PC-9 (cell line): ENCODE results near the gene EPHA4. TPM values are rescaled to one million over a fixed set of nuclear protein-coding genes. Genes with fewer than 3 reads are reported as not detected.

ENCODE experiments used
- BruUV-seq: library from RNA; stranded (reverse); fragments of 400-500 nt; replicated peaks from 2 replicates; lab custom pipeline; 2021; lab: Mats Ljungman, UMichigan
- CTCF ChIA-PET: fragments of 300-600 bp; sonication (Branson Sonifier 250); formaldehyde crosslinking; loops from one replicate; lab custom pipeline; 2022; ENCODE audit warnings: antibody characterized with exemption; lab: Charles Lee
- POLR2A ChIA-PET: fragments of 300-600 bp; sonication (Branson Sonifier 250); formaldehyde crosslinking; loops from one replicate; lab custom pipeline; 2022; ENCODE audit warnings: antibody characterized with exemption; ENCODE audit not compliant: unreplicated experiment; lab: Charles Lee
- DNase-seq, 2 experiments: peaks; one replicate each; pipeline versions ENCODE4 v3.0.0 to v3.0.0-alpha.2; 2015 to 2022; ENCODE audit warnings: mixed read lengths in 1 of 2
- H2AFZ ChIP-seq: fragments of 200-600 bp; sonication (generic); 2 replicates; pipeline ENCODE4 v1.8.1; 2017; ENCODE audit warnings: antibody characterized with exemption
- H3F3A ChIP-seq: fragments of 200-600 bp; sonication (generic); 2 replicates; pipeline ENCODE4 v1.8.1; 2017; ENCODE audit warnings: antibody characterized with exemption, mild to moderate bottlenecking, low read depth; ENCODE audit not compliant: insufficient read depth
- H3K27ac ChIP-seq: fragments of 200-600 bp; sonication (generic); 2 replicates; pipeline ENCODE4 v1.6.1; 2016; ENCODE audit warnings: mixed run types
- H3K27me3 ChIP-seq: fragments of 200-600 bp; sonication (generic); 2 replicates; pipeline ENCODE4 v1.6.1; 2016; ENCODE audit warnings: low read depth, mixed run types; ENCODE audit not compliant: insufficient read depth
- H3K36me3 ChIP-seq: fragments of 200-600 bp; sonication (generic); 2 replicates; pipeline ENCODE4 v1.6.1; 2016; ENCODE audit warnings: low read depth, mixed run types
- H3K4me1 ChIP-seq: fragments of 200-600 bp; sonication (generic); replicated peaks from 2 replicates; pipeline ENCODE4 v1.6.1; 2016; ENCODE audit warnings: mixed run types; ENCODE audit not compliant: insufficient read depth
- H3K4me2 ChIP-seq: fragments of 200-600 bp; sonication (generic); 2 replicates; pipeline ENCODE4 v1.6.1; 2017; ENCODE audit warnings: mixed run types
- H3K4me3 ChIP-seq: fragments of 200-600 bp; sonication (generic); 2 replicates; pipeline ENCODE4 v1.6.1; 2016; ENCODE audit warnings: mixed run types
- H3K79me2 ChIP-seq: fragments of 200-600 bp; sonication (generic); 2 replicates; pipeline ENCODE4 v1.6.1; 2017; ENCODE audit warnings: low read depth, mixed run types
- H3K9me2 ChIP-seq: fragments of 200-600 bp; sonication (generic); 2 replicates; pipeline ENCODE4 v1.8.1; 2017; ENCODE audit warnings: mild to moderate bottlenecking; ENCODE audit not compliant: insufficient read depth
- H3K9me3 ChIP-seq: fragments of 200-600 bp; sonication (generic); 2 replicates; pipeline ENCODE4 v1.8.1; 2016; ENCODE audit warnings: low read depth; ENCODE audit not compliant: insufficient read depth
- H4K20me1 ChIP-seq: fragments of 200-600 bp; sonication (generic); 2 replicates; pipeline ENCODE4 v1.8.1; 2017; ENCODE audit not compliant: insufficient read depth
- CTCF ChIP-seq: fragments of 200-600 bp; sonication (generic); conservative IDR thresholded peaks from 2 replicates; pipeline ENCODE4 v1.6.1; 2017; ENCODE audit warnings: mixed run types, antibody characterized with exemption, mild to moderate bottlenecking, moderate library complexity
- EZH2 ChIP-seq: fragments of 200-600 bp; sonication (generic); IDR thresholded peaks from 2 replicates; pipeline ENCODE4 v1.8.0; 2017; ENCODE audit warnings: antibody characterized with exemption, low read depth
- intact Hi-C: fragments of 100-400 bp; cut with micrococcal nuclease; formaldehyde crosslinking; loops from one replicate; pipeline ENCODE4 v1.10.0; 2022; ENCODE audit not compliant: unreplicated experiment
- total RNA-seq: library from RNA; stranded (reverse); gene quantifications from 2 replicates; pipeline ENCODE4 v1.2.3, GENCODE V29; 2021

The EPHA4 gene
- total RNA-seq, 1 experiment from 2014 or later = 10.6 TPM

GRCh38 chr2:221494556-221494955 lies 77.5 kb downstream of the EPHA4 start:
- POLR2A ChIA-PET = interaction anchor here (0.6 to 0.7 kb wide), 5 partner anchors 8 to 865 kb away, joined by 3 to 6 read pairs (median 4); no protein-coding TSS in a partner anchor
- Histone ChIP-seq H3K27ac (no peak overlapping the region), H3K79me2 (no peaks in the 10 kb centered on the region), H2AFZ (no peak overlapping the region), H4K20me1 (no peaks in the 10 kb centered on the region), H3K9me3 (no peaks in the 10 kb centered on the region), H3K9me2 (no peaks in the 10 kb centered on the region), H3F3A (no peaks in the 10 kb centered on the region), H3K36me3 (no peaks in the 10 kb centered on the region), H3K4me3 (no peak overlapping the region), H3K4me2 (no peak overlapping the region), H3K27me3 (no peaks in the 10 kb centered on the region), H3K4me1 (peaks cover 7% of the 10 kb centered on the region)
- no TSS peak for BruUV-seq
- intact Hi-C loops = no loop called here
- CTCF ChIA-PET = interaction anchor here (0.6 to 0.7 kb wide), 2 partner anchors 25 to 53 kb away, joined by 3 to 10 read pairs; no protein-coding TSS in a partner anchor
- TF ChIP-seq EZH2 = no peak
- TF ChIP-seq CTCF = no peak
- peak; percentile 60 to 68 for DNase-seq

- no peaks in the 10 kb centered on the region for H3F3A ChIP-seq
- DNase-seq = no peak
- no peaks in the 10 kb centered on the region for H3K9me2 ChIP-seq
- POLR2A ChIA-PET = no interaction called here
- CTCF ChIA-PET = no interaction called here
- H3K27me3 ChIP-seq = no peaks in the 10 kb centered on the region
- TF ChIP-seq EZH2 = no peak
- TF ChIP-seq CTCF = no peak
- intact Hi-C loops = no loop called here
- no peaks in the 10 kb centered on the region for H3K79me2 ChIP-seq
- H3K9me3 ChIP-seq = no peaks in the 10 kb centered on the region
- no peak overlapping the region for H2AFZ ChIP-seq
- no peak overlapping the region for H3K4me3 ChIP-seq
- H4K20me1 ChIP-seq = no peaks in the 10 kb centered on the region
- peaks cover 7% of the 10 kb centered on the region for H3K4me1 ChIP-seq
- H3K4me2 ChIP-seq = no peak overlapping the region
- H3K36me3 ChIP-seq = no peaks in the 10 kb centered on the region
- no peak overlapping the region for H3K27ac ChIP-seq
- BruUV-seq = no TSS peak
These were observed 78.7 kb downstream of the EPHA4 start for GRCh38 chr2:221493391-221493790.

- intact Hi-C loops = no loop called here
- no peak overlapping the region for H3K4me2 ChIP-seq
- H3K36me3 ChIP-seq = no peaks in the 10 kb centered on the region
- POLR2A ChIA-PET = no interaction called here
- no peak overlapping the region for H3K27ac ChIP-seq
- DNase-seq = no peak
- H3F3A ChIP-seq = no peaks in the 10 kb centered on the region
- H3K9me2 ChIP-seq = no peaks in the 10 kb centered on the region
- no peak overlapping the region for H3K4me3 ChIP-seq
- H2AFZ ChIP-seq = no peak overlapping the region
- H4K20me1 ChIP-seq = no peaks in the 10 kb centered on the region
- no peaks in the 10 kb centered on the region for H3K9me3 ChIP-seq
- no peaks in the 10 kb centered on the region for H3K27me3 ChIP-seq
- BruUV-seq = no TSS peak
- H3K79me2 ChIP-seq = no peaks in the 10 kb centered on the region
- TF ChIP-seq EZH2 (no peak), CTCF (no peak)
- H3K4me1 ChIP-seq = peaks cover 7% of the 10 kb centered on the region
- CTCF ChIA-PET = interaction anchor here (0.6 kb wide), 1 partner anchor 1753 kb away, joined by 4 read pairs; no protein-coding TSS in a partner anchor
These were observed 79.5 kb downstream of the EPHA4 start for GRCh38 chr2:221492636-221493035.
